CD4-positive, CD25-positive, alpha-beta regulatory T cell (primary cell): ENCODE results near the gene MBD5. TPM values are rescaled to one million over a fixed set of nuclear protein-coding genes. Genes with fewer than 3 reads are reported as not detected.

Experiments
- ATAC-seq, 2 donors: fragments of 150-1000 bp; cut with Tn5 transposase; one replicate each; pipeline ENCODE4 v1.10.0; 2021; ENCODE audit warnings: low read depth in 2 of 2, moderate number of reproducible peaks in 2 of 2, moderate library complexity in 1 of 2
- DNase-seq, 3 donors: peaks; one replicate each; pipeline versions ENCODE4 v3.0.0 to v3.0.0-alpha.2; 2012 to 2022; ENCODE audit warnings: mixed read lengths in 1 of 3
- H3K27ac ChIP-seq: one replicate; pipeline ENCODE4 v1.7.0; 2013; ENCODE audit warnings: mild to moderate bottlenecking, low read length; ENCODE audit not compliant: insufficient read depth, poor library complexity, severe bottlenecking
- H3K27me3 ChIP-seq: one replicate; pipeline ENCODE4 v1.7.0; 2013; ENCODE audit warnings: low read length; ENCODE audit not compliant: control insufficient read depth, insufficient read depth
- H3K36me3 ChIP-seq: one replicate; pipeline ENCODE4 v1.7.0; 2013; ENCODE audit warnings: mild to moderate bottlenecking, low read length, moderate library complexity; ENCODE audit not compliant: control insufficient read depth, insufficient read depth
- H3K4me1 ChIP-seq: 2 replicates; pipeline ENCODE4 v1.7.0; 2013; ENCODE audit warnings: mild to moderate bottlenecking, low read length; ENCODE audit not compliant: insufficient read depth, control insufficient read depth, poor library complexity, severe bottlenecking
- H3K4me3 ChIP-seq: one replicate; pipeline ENCODE4 v1.7.0; 2013; ENCODE audit warnings: low read depth, mild to moderate bottlenecking, low read length, moderate library complexity
- H3K9me3 ChIP-seq, 2 experiments: 1 replicate in 1 of 2; 2 replicates in 1 of 2; pipeline ENCODE4 v1.7.0; 2013; ENCODE audit warnings: low read length in 2 of 2, mild to moderate bottlenecking in 1 of 2, moderate library complexity in 1 of 2; ENCODE audit not compliant: control insufficient read depth in 2 of 2
- H3K27ac Mint-ChIP-seq, 3 donors: one replicate each; pipeline ENCODE4 v1.8.0; 2020 to 2022; ENCODE audit warnings: mild to moderate bottlenecking in 3 of 3, mixed read lengths in 3 of 3, moderate library complexity in 2 of 3
- H3K27me3 Mint-ChIP-seq: one replicate; pipeline ENCODE4 v1.8.0; 2022; ENCODE audit warnings: mild to moderate bottlenecking, mixed read lengths
- H3K36me3 Mint-ChIP-seq: one replicate; pipeline ENCODE4 v1.8.0; 2020; ENCODE audit warnings: mixed read lengths
- H3K4me1 Mint-ChIP-seq, 4 donors: one replicate each; pipeline ENCODE4 v1.8.0; 2020 to 2022; ENCODE audit warnings: mixed read lengths in 4 of 4, mild to moderate bottlenecking in 1 of 4
- H3K4me3 Mint-ChIP-seq, 4 donors: one replicate each; pipeline ENCODE4 v1.8.0; 2020 to 2022; ENCODE audit warnings: mild to moderate bottlenecking in 4 of 4, mixed read lengths in 4 of 4, moderate library complexity in 3 of 4
- H3K9me3 Mint-ChIP-seq, 7 donors: one replicate each; pipeline ENCODE4 v1.8.0; 2020 to 2022; ENCODE audit warnings: mixed read lengths in 7 of 7, mild to moderate bottlenecking in 3 of 7, moderate library complexity in 2 of 7
- polyA plus RNA-seq, 4 donors: library from polyadenylated mRNA; unstranded; fragments of 300-500 nt; fragmentation: Illumina TruSeq; gene quantifications; one replicate each; pipeline ENCODE4 v1.2.3, GENCODE V29; 2021
- total RNA-seq: library from RNA; stranded (reverse); gene quantifications from one replicate; pipeline ENCODE4 v1.2.3, GENCODE V29; 2022

MBD5 gene
- total and polyA plus RNA-seq, 5 donors from 2014 or later, result 11.7 to 62.6 (median 13.1) TPM

- no peaks in the 10 kb centered on the region for H3K27me3 ChIP-seq
- H3K4me3 Mint-ChIP-seq, result no peak overlapping the region
- H3K4me3 ChIP-seq, result no peak overlapping the region
- DNase-seq, result no peak
- H3K9me3 ChIP-seq, result no peaks in the 10 kb centered on the region
- no peak overlapping the region for H3K27ac ChIP-seq
- H3K4me1 ChIP-seq, result no peaks in the 10 kb centered on the region
- peaks cover 4% of the 10 kb centered on the region for H3K36me3 Mint-ChIP-seq
- ATAC-seq, result no peak
- H3K27ac Mint-ChIP-seq, result no peak overlapping the region
- H3K27me3 Mint-ChIP-seq, result no peaks in the 10 kb centered on the region
- H3K9me3 Mint-ChIP-seq, result peaks cover 0 to 8% (median 2%) of the 10 kb centered on the region in 7 donors
- peaks cover 0 to 21% (median 14%) of the 10 kb centered on the region in 4 donors for H3K4me1 Mint-ChIP-seq
- no peaks in the 10 kb centered on the region for H3K36me3 ChIP-seq
These were observed 409.2 kb downstream of the MBD5 start for GRCh38 chr2:148430101-148430500.

- no peak for ATAC-seq
- no peak for DNase-seq
These were observed 427.0 kb downstream of the MBD5 start for GRCh38 chr2:148447877-148448276.

GRCh38 chr2:148450531-148450930, 429.6 kb downstream of the MBD5 start:
- no peaks in the 10 kb centered on the region for H3K4me1 Mint-ChIP-seq
- no peak overlapping the region for H3K4me3 Mint-ChIP-seq
- no peaks in the 10 kb centered on the region for H3K27me3 Mint-ChIP-seq

More at GRCh38 chr2:148447877-148448276, 427.0 kb downstream of the MBD5 start:
- Histone ChIP-seq H3K9me3 (no peaks in the 10 kb centered on the region), H3K36me3 (no peaks in the 10 kb centered on the region), H3K27ac (no peak overlapping the region), H3K4me1 (no peaks in the 10 kb centered on the region), H3K4me3 (no peak overlapping the region), H3K27me3 (no peaks in the 10 kb centered on the region)
- peaks cover 7% of the 10 kb centered on the region for H3K36me3 Mint-ChIP-seq
- peaks cover 0 to 6% (median 0%) of the 10 kb centered on the region in 7 donors for H3K9me3 Mint-ChIP-seq
- H3K27ac Mint-ChIP-seq, result no peak overlapping the region
- H3K4me1 Mint-ChIP-seq, result no peaks in the 10 kb centered on the region
- H3K4me3 Mint-ChIP-seq, result no peak overlapping the region
- H3K27me3 Mint-ChIP-seq, result no peaks in the 10 kb centered on the region

GRCh38 chr2:148451046-148451445, 430.2 kb downstream of the MBD5 start:
- Mint-ChIP-seq H3K36me3 (peaks cover 3% of the 10 kb centered on the region), H3K9me3 (peaks cover 0 to 5% (median 0%) of the 10 kb centered on the region in 7 donors), H3K27me3 (no peaks in the 10 kb centered on the region), H3K27ac (peak overlapping the region in 1 of 3 donors; percentile 11), H3K4me3 (no peak overlapping the region), H3K4me1 (no peaks in the 10 kb centered on the region)
- no peak overlapping the region for H3K27ac ChIP-seq
- H3K4me1 ChIP-seq, result no peaks in the 10 kb centered on the region
- no peaks in the 10 kb centered on the region for H3K9me3 ChIP-seq
- no peak overlapping the region for H3K4me3 ChIP-seq
- H3K36me3 ChIP-seq, result no peaks in the 10 kb centered on the region
- ATAC-seq, result no peak
- no peak for DNase-seq
- H3K27me3 ChIP-seq, result no peaks in the 10 kb centered on the region

More at GRCh38 chr2:148450531-148450930, 429.6 kb downstream of the MBD5 start:
- DNase-seq (no peak), ATAC-seq (no peak)
- H3K4me1 ChIP-seq, result no peaks in the 10 kb centered on the region
- no peaks in the 10 kb centered on the region for H3K36me3 ChIP-seq
- H3K27me3 ChIP-seq, result no peaks in the 10 kb centered on the region
- H3K4me3 ChIP-seq, result no peak overlapping the region
- peaks cover 2% of the 10 kb centered on the region for H3K36me3 Mint-ChIP-seq
- peaks cover 0 to 5% (median 0%) of the 10 kb centered on the region in 7 donors for H3K9me3 Mint-ChIP-seq
- no peak overlapping the region for H3K27ac ChIP-seq
- no peaks in the 10 kb centered on the region for H3K9me3 ChIP-seq
- H3K27ac Mint-ChIP-seq, result no peak overlapping the region

- Histone ChIP-seq H3K36me3 (no peaks in the 10 kb centered on the region), H3K4me1 (no peaks in the 10 kb centered on the region), H3K27me3 (no peaks in the 10 kb centered on the region), H3K9me3 (no peaks in the 10 kb centered on the region), H3K4me3 (no peak overlapping the region), H3K27ac (no peak overlapping the region)
- Mint-ChIP-seq H3K4me3 (no peak overlapping the region), H3K27ac (no peak overlapping the region), H3K4me1 (peaks cover 0 to 3% (median 0%) of the 10 kb centered on the region in 4 donors), H3K27me3 (no peaks in the 10 kb centered on the region), H3K36me3 (peaks cover 17% of the 10 kb centered on the region), H3K9me3 (no peaks in the 10 kb centered on the region)
- ATAC-seq (no peak), DNase-seq (no peak)
These were observed 434.9 kb downstream of the MBD5 start for GRCh38 chr2:148455791-148456190.

- no peak overlapping the region for H3K27ac Mint-ChIP-seq
- no peaks in the 10 kb centered on the region for H3K9me3 ChIP-seq
- no peak for ATAC-seq
These were observed 437.3 kb downstream of the MBD5 start for GRCh38 chr2:148458171-148458570.

GRCh38 chr2:148459377-148459778, 438.5 kb downstream of the MBD5 start:
- Mint-ChIP-seq H3K4me3 (no peak overlapping the region), H3K27ac (no peak overlapping the region), H3K4me1 (peaks cover 0 to 3% (median 0%) of the 10 kb centered on the region in 4 donors), H3K27me3 (no peaks in the 10 kb centered on the region), H3K36me3 (peaks cover 30% of the 10 kb centered on the region), H3K9me3 (no peaks in the 10 kb centered on the region)
- Histone ChIP-seq H3K36me3 (peaks cover 6% of the 10 kb centered on the region), H3K4me3 (no peak overlapping the region), H3K27ac (no peak overlapping the region), H3K27me3 (no peaks in the 10 kb centered on the region), H3K4me1 (no peaks in the 10 kb centered on the region), H3K9me3 (no peaks in the 10 kb centered on the region)
- ATAC-seq, result no peak
- DNase-seq, result no peak

More at GRCh38 chr2:148458171-148458570, 437.3 kb downstream of the MBD5 start:
- Mint-ChIP-seq H3K36me3 (peaks cover 22% of the 10 kb centered on the region), H3K4me1 (peaks cover 0 to 3% (median 0%) of the 10 kb centered on the region in 4 donors), H3K9me3 (no peaks in the 10 kb centered on the region), H3K27me3 (no peaks in the 10 kb centered on the region), H3K4me3 (no peak overlapping the region)
- Histone ChIP-seq H3K4me1 (no peaks in the 10 kb centered on the region), H3K27ac (no peak overlapping the region), H3K27me3 (no peaks in the 10 kb centered on the region), H3K4me3 (no peak overlapping the region), H3K36me3 (no peaks in the 10 kb centered on the region)
- DNase-seq, result no peak

- H3K9me3 ChIP-seq, result no peaks in the 10 kb centered on the region
- Mint-ChIP-seq H3K36me3 (peaks cover 36% of the 10 kb centered on the region), H3K27ac (no peak overlapping the region), H3K4me3 (no peak overlapping the region), H3K27me3 (no peaks in the 10 kb centered on the region), H3K4me1 (peaks cover 0 to 3% (median 0%) of the 10 kb centered on the region in 4 donors), H3K9me3 (no peaks in the 10 kb centered on the region)
- DNase-seq, result no peak
- no peaks in the 10 kb centered on the region for H3K4me1 ChIP-seq
- no peak overlapping the region for H3K27ac ChIP-seq
- no peak for ATAC-seq
- H3K4me3 ChIP-seq, result no peak overlapping the region
- H3K36me3 ChIP-seq, result peaks cover 10% of the 10 kb centered on the region
- H3K27me3 ChIP-seq, result no peaks in the 10 kb centered on the region
These were observed 441.0 kb downstream of the MBD5 start for GRCh38 chr2:148461876-148462275.
